SK-N-SH (cell line): ENCODE results near the gene PLCB3. TPM values are rescaled to one million over a fixed set of nuclear protein-coding genes. Genes with fewer than 3 reads are reported as not detected.

Source experiments
- CTCF ChIA-PET: fragments of 300-600, 350-600 bp; formaldehyde crosslinking; extraction: SDS; loops from one replicate; lab custom pipeline; 2021; lab: Yijun Ruan, JAX
- POLR2A ChIA-PET: fragments of 350-600 bp; sonication (Branson Sonifier 250); formaldehyde crosslinking; extraction: SDS; loops from one replicate; lab custom pipeline; 2020; ENCODE audit warnings: antibody characterized with exemption, inconsistent platforms; lab: Yijun Ruan, JAX
- DNase-seq: peaks from one replicate; pipeline ENCODE4 v3.0.0; 2012
- H2AFZ ChIP-seq: fragments of 200-600 bp; sonication (generic); 2 replicates; pipeline ENCODE4 v1.8.1; 2016; ENCODE audit warnings: antibody characterized with exemption, mild to moderate bottlenecking, low read depth
- H3F3A ChIP-seq: fragments of 200-600 bp; sonication (generic); replicated peaks from 2 replicates; pipeline ENCODE3; 2016; ENCODE audit warnings: antibody characterized with exemption, mild to moderate bottlenecking; ENCODE audit not compliant: insufficient read depth
- H3K27ac ChIP-seq, 2 experiments: fragments of 200-500 bp in 1 of 2; fragments of 200-600 bp in 1 of 2; sonication (Bioruptor generic) in 1 of 2; sonication (generic), shearing (Covaris generic) in 1 of 2; 2 replicates each; pipeline versions ENCODE4 v1.5.1 to v1.6.1; 2014 to 2016; ENCODE audit warnings: low read depth in 2 of 2, inconsistent platforms in 1 of 2, low read length in 1 of 2, mild to moderate bottlenecking in 1 of 2, mixed read lengths in 1 of 2
- H3K27me3 ChIP-seq: fragments of 200-600 bp; sonication (generic), shearing (Covaris generic); 2 replicates; pipeline ENCODE4 v1.6.1; 2016; ENCODE audit warnings: mixed run types; ENCODE audit not compliant: insufficient read depth
- H3K36me3 ChIP-seq, 2 experiments: fragments of 200-500 bp in 1 of 2; fragments of 200-600 bp in 1 of 2; sonication (Bioruptor generic) in 1 of 2; sonication (generic) in 1 of 2; replicated peaks in 1 of 2; 2 replicates each; pipeline versions ENCODE3 to v1.5.1; 2014 to 2016; ENCODE audit warnings: low read length in 1 of 2, mild to moderate bottlenecking in 1 of 2; ENCODE audit not compliant: insufficient read depth in 2 of 2, control insufficient read depth in 1 of 2
- H3K4me1 ChIP-seq, 2 experiments: fragments of 200-500 bp in 1 of 2; fragments of 200-600 bp in 1 of 2; sonication (Bioruptor generic) in 1 of 2; sonication (generic), shearing (Covaris generic) in 1 of 2; 2 replicates each; pipeline versions ENCODE4 v1.5.1 to v1.6.1; 2014 to 2016; ENCODE audit warnings: low read depth in 1 of 2, low read length in 1 of 2, mixed run types in 1 of 2; ENCODE audit not compliant: insufficient read depth in 2 of 2, control insufficient read depth in 1 of 2
- H3K4me2 ChIP-seq: fragments of 200-600 bp; sonication (generic), shearing (Covaris generic); 2 replicates; pipeline ENCODE4 v1.6.1; 2017; ENCODE audit warnings: mixed run types
- H3K4me3 ChIP-seq, 2 experiments: fragments of 200-500 bp in 1 of 2; fragments of 200-600 bp in 1 of 2; sonication (Bioruptor generic) in 1 of 2; sonication (generic), shearing (Covaris generic) in 1 of 2; 2 replicates each; pipeline versions ENCODE4 v1.5.1 to v1.8.1; 2014 to 2016; ENCODE audit warnings: low read depth in 2 of 2, inconsistent platforms in 1 of 2, low read length in 1 of 2, mild to moderate bottlenecking in 1 of 2, mixed read lengths in 1 of 2, moderate library complexity in 1 of 2
- H3K79me2 ChIP-seq: fragments of 200-600 bp; sonication (generic); 2 replicates; pipeline ENCODE4 v1.8.1; 2017; ENCODE audit warnings: mild to moderate bottlenecking; ENCODE audit not compliant: insufficient read depth
- H3K9ac ChIP-seq: fragments of 200-600 bp; sonication (generic); 2 replicates; pipeline ENCODE4 v1.6.1; 2017; ENCODE audit warnings: mixed run types
- H3K9me2 ChIP-seq: fragments of 200-600 bp; sonication (generic); 2 replicates; pipeline ENCODE4 v1.6.1; 2017; ENCODE audit warnings: mixed run types
- H3K9me3 ChIP-seq: fragments of 200-600 bp; sonication (generic); 2 replicates; pipeline ENCODE4 v1.6.1; 2017; ENCODE audit warnings: mixed run types, mild to moderate bottlenecking, moderate library complexity
- H4K20me1 ChIP-seq: fragments of 200-600 bp; sonication (generic); 2 replicates; pipeline ENCODE4 v1.6.1; 2017; ENCODE audit warnings: mild to moderate bottlenecking, mixed run types; ENCODE audit not compliant: insufficient read depth
- CHD2 ChIP-seq: fragments of 150-350 bp; IDR thresholded peaks from 2 replicates; pipeline ENCODE4 v1.6.1; 2018; ENCODE audit warnings: low read length; ENCODE audit not compliant: partially characterized antibody
- EZH2phosphoT487 ChIP-seq: fragments of 200-600 bp; sonication (generic); IDR thresholded peaks from 2 replicates; pipeline ENCODE4 v1.6.1; 2017; ENCODE audit warnings: low read depth, mixed run types, mild to moderate bottlenecking, antibody characterized with exemption, moderate library complexity, borderline replicate concordance
- NFIC ChIP-seq: IDR thresholded peaks from 2 replicates; pipeline ENCODE4 v1.4.0; 2012; ENCODE audit warnings: borderline replicate concordance
- RAD21 ChIP-seq: IDR thresholded peaks from 2 replicates; pipeline ENCODE4 v1.6.1; 2012; ENCODE audit warnings: mild to moderate bottlenecking, low read length
- RCOR1 ChIP-seq: fragments of 150-350 bp; IDR thresholded peaks from 2 replicates; pipeline ENCODE4 v1.6.1; 2017; ENCODE audit warnings: antibody characterized with exemption, low read length
- RXRA ChIP-seq: IDR thresholded peaks from 2 replicates; pipeline ENCODE4 v1.4.0; 2012; ENCODE audit warnings: low read depth, mild to moderate bottlenecking, borderline replicate concordance
- SIN3A ChIP-seq: IDR thresholded peaks from 2 replicates; pipeline ENCODE4 v1.6.1; 2012; ENCODE audit warnings: low read depth, mild to moderate bottlenecking, low read length, moderate library complexity, borderline replicate concordance
- SMC3 ChIP-seq: IDR thresholded peaks from 2 replicates; pipeline ENCODE4 v1.6.1; 2012; ENCODE audit warnings: low read depth, low read length, improper control_type of control experiment
- TEAD4 ChIP-seq: IDR thresholded peaks from 2 replicates; pipeline ENCODE4 v1.4.0; 2012; ENCODE audit warnings: mild to moderate bottlenecking, borderline replicate concordance; ENCODE audit not compliant: insufficient read depth
- WGBS: methylation state at CpG from one replicate; pipeline ENCODE4 v1.1.6; 2017; ENCODE audit warnings: low lambda C conversion rate; 5-methylcytosine and 5-hydroxymethylcytosine counted together
- polyA plus RNA-seq, 3 experiments: library from polyadenylated mRNA; depleted of rRNA; stranded (reverse); fragments of >200 nt; gene quantifications; 2 replicates each; pipeline ENCODE4 v1.2.3, GENCODE V29; 2012
- TF ChIP-seq, protein P1 (sequence below): IDR thresholded peaks from 2 replicates; pipeline ENCODE4 v1.4.0; 2012; ENCODE audit warnings: low read depth, borderline replicate concordance
- TF ChIP-seq, protein P2 (sequence below): IDR thresholded peaks from 2 replicates; pipeline ENCODE4; 2012
- TF ChIP-seq, protein P3 (sequence below): fragments of 200-600 bp; sonication (generic); IDR thresholded peaks from 2 replicates; pipeline ENCODE4 v1.6.1; 2017; ENCODE audit warnings: antibody characterized with exemption, mild to moderate bottlenecking, moderate library complexity

The PLCB3 gene
- polyA plus RNA-seq, 1 of the 3 experiments (the other 2 are of a cell fraction) = 30.4 TPM

DNA sequence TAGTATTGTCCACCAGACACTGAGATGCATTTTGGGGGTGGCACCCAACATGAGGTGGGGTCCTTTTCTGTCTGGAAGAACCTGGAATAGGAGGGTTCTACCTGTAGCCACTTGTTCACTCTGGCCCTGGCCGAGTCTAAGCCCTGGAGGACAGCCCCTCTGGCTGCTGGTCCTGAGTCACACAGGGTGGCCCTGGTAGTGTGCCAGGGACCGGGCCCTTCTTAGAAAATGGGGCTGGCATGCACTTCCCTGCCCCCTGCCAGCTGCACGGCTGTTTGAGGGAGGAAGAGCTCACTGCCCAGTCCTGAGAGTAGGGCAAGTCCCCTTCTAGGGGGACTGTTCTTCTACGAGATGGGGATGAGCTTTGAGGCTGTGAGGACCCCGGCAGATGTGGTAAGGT is 2.2 kb downstream of the PLCB3 start:
- CTCF ChIA-PET = interaction anchor here (1.5 to 1.6 kb wide), 2 partner anchors 9 to 10 kb away, joined by 4 to 15 read pairs; no protein-coding TSS in a partner anchor
- Histone ChIP-seq H3K9ac (no peak overlapping the region), H3K9me3 (no peaks in the 10 kb centered on the region), H3F3A (peaks cover 3% of the 10 kb centered on the region), H2AFZ (no peak overlapping the region), H3K27ac (no peak overlapping the region), H3K79me2 (peaks cover 30% of the 10 kb centered on the region), H3K27me3 (no peaks in the 10 kb centered on the region), H3K9me2 (no peaks in the 10 kb centered on the region), H3K4me3 (no peak overlapping the region), H4K20me1 (peaks cover 14% of the 10 kb centered on the region), H3K36me3 (peaks cover 10 to 26% of the 10 kb centered on the region in 2 experiments), H3K4me2 (peak overlapping the region; percentile 96; the same call in 1 of the 2 replicates), H3K4me1 (peaks cover 10 to 25% of the 10 kb centered on the region in 2 experiments; a peak in 2 of 4 replicates)
- POLR2A ChIA-PET = no interaction called here
- WGBS = 100% methylated on average over 1 of the region's 5 CpGs
- DNase-seq = no peak
- TF ChIP-seq RCOR1 (no peak), NFIC (no peak), RAD21 (no peak), RXRA (no peak), CHD2 (no peak), SIN3A (no peak), TEAD4 (no peak)
- TF ChIP-seq, protein P1, sequence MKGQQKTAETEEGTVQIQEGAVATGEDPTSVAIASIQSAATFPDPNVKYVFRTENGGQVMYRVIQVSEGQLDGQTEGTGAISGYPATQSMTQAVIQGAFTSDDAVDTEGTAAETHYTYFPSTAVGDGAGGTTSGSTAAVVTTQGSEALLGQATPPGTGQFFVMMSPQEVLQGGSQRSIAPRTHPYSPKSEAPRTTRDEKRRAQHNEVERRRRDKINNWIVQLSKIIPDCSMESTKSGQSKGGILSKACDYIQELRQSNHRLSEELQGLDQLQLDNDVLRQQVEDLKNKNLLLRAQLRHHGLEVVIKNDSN = no peak
- TF ChIP-seq, protein P2, sequence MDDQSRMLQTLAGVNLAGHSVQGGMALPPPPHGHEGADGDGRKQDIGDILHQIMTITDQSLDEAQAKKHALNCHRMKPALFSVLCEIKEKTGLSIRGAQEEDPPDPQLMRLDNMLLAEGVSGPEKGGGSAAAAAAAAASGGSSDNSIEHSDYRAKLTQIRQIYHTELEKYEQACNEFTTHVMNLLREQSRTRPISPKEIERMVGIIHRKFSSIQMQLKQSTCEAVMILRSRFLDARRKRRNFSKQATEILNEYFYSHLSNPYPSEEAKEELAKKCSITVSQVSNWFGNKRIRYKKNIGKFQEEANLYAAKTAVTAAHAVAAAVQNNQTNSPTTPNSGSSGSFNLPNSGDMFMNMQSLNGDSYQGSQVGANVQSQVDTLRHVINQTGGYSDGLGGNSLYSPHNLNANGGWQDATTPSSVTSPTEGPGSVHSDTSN = no peak
- TF ChIP-seq, protein P3, sequence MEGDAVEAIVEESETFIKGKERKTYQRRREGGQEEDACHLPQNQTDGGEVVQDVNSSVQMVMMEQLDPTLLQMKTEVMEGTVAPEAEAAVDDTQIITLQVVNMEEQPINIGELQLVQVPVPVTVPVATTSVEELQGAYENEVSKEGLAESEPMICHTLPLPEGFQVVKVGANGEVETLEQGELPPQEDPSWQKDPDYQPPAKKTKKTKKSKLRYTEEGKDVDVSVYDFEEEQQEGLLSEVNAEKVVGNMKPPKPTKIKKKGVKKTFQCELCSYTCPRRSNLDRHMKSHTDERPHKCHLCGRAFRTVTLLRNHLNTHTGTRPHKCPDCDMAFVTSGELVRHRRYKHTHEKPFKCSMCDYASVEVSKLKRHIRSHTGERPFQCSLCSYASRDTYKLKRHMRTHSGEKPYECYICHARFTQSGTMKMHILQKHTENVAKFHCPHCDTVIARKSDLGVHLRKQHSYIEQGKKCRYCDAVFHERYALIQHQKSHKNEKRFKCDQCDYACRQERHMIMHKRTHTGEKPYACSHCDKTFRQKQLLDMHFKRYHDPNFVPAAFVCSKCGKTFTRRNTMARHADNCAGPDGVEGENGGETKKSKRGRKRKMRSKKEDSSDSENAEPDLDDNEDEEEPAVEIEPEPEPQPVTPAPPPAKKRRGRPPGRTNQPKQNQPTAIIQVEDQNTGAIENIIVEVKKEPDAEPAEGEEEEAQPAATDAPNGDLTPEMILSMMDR = no peak
- TF ChIP-seq, all 33 proteins: peak for 0

DNA sequence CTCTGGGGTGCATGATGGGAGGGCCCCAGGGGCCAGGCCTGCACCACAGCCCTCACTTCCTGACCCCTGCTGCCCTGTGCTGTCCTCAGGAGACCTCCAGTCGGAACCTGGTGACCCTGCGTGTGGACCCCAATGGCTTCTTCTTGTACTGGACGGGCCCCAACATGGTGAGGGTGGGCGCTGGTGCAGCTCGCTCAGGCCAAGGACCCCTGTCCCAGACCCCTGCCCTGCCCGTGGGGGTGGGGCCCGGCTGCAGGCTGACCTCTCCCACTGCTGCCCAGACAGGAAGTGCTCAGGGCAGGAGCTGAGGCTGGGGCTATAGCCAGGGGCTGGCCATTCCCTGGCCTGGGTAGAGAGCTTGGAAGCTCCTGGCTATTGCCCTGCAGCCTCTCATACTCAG is 3.0 kb downstream of the PLCB3 start:
- POLR2A ChIA-PET = no interaction called here
- Histone ChIP-seq H3K36me3 (peaks cover 10 to 32% of the 10 kb centered on the region in 2 experiments), H3K27ac (no peak overlapping the region), H3K79me2 (peaks cover 30% of the 10 kb centered on the region), H3K9ac (no peak overlapping the region), H2AFZ (no peak overlapping the region), H3K4me3 (no peak overlapping the region), H4K20me1 (peaks cover 14% of the 10 kb centered on the region), H3K4me2 (no peak overlapping the region), H3K9me3 (no peaks in the 10 kb centered on the region), H3K27me3 (no peaks in the 10 kb centered on the region), H3F3A (peaks cover 3% of the 10 kb centered on the region), H3K9me2 (no peaks in the 10 kb centered on the region), H3K4me1 (peaks cover 10 to 25% of the 10 kb centered on the region in 2 experiments; a peak in 2 of 4 replicates)
- CTCF ChIA-PET = interaction anchor here (1.3 to 1.6 kb wide), 3 partner anchors 10 to 13 kb away, joined by 4 to 15 read pairs (median 4); no protein-coding TSS in a partner anchor
- TF ChIP-seq SMC3 (no peak), EZH2phosphoT487 (no peak)
- TF ChIP-seq, protein P2 = no peak
- WGBS = no CpG with 5 or more reads among the region's 7 CpGs
- no peak for DNase-seq
